Measurements from ENCODE around the gene TMEM250. TPM values are rescaled to one million over a fixed set of nuclear protein-coding genes. Genes with fewer than 3 reads are reported as not detected.

The TMEM250 gene
- 42.5 and 60.5 TPM in 2 replicates for total RNA-seq

GRCh38 chr9:136118320-136119060 lies at the start of gene TMEM250:
TMEM250 (minus strand) TSS chr9:136118875; CDS start chr9:136116900, 1,975 bp downstream.

DNA sequence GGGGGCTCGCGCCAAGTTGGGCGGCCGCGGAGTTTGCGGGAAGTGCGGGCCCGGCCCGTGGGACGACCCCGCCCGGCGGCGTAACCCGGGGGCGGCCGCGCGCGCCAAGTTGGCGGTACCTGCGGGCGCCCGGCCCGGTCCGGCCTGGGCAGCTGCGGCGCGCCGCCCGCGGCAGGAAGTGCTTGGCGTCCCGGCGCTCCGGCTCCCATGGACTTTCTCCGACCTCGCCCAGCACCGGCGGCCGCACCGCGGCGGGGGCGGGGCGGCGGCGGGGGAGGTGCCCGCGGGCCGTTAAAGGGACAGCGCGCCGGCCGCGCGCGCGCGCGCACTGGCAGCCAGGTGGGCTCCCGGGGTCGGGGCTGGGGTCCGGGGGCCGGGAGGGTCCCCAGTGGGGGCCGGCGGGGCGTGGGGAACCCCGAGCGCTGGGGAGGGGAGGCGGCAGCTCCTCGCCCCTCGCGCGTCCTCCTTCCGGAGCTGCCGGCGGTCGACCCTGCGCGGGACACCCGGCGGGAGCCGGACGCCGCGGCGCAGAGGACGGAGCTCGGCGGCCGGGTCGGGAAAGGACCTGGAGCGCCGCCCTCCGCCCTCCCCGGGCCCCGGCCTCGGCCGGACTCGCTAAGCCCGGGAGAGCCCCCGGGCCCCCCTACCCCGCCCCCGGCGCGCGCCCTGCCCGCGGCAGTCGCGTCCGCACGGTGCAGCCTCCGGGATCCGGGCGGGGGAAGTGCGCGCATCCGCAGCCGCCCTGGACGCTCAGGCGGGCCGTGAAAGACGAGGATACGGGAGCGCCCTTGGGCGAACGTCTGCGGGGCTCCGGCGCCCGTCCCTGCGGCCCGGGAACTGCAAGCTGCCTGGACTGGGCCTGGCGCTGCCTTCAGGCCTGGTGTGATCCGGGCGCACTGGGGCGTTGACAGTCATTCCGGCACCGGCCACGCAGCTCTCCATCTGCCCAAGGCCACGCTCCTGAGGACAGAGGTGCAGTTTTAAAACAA lies 23.3 kb downstream of the TMEM250 start, which contains the start of gene NACC2:
Gene NACC2 (minus strand): TSS at position 220 of the 989 bp plus-strand sequence. CDS start 44,768 bp downstream, outside the sequence.

Other genes with a start within 250 kb of the TMEM250 start
- 16.1 and 16.7 TPM in 2 replicates for gene CAMSAP1, start 211.3 kb downstream of the TMEM250 start, total RNA-seq
- 36.9 and 44.5 TPM in 2 replicates for gene UBAC1, start 157.5 kb downstream of the TMEM250 start, total RNA-seq
- gene NACC2, start 23.6 kb downstream of the TMEM250 start, total RNA-seq = 23.6 and 25.1 TPM in 2 replicates
- not detected in 2 replicates for gene LHX3, start 86.3 kb upstream of the TMEM250 start, total RNA-seq
- gene QSOX2, start 126.9 kb upstream of the TMEM250 start, total RNA-seq = 15.2 and 17.0 TPM in 2 replicates
- not detected in 2 replicates for gene CCDC187, start 185.2 kb upstream of the TMEM250 start, total RNA-seq
- gene GPSM1, start 208.7 kb upstream of the TMEM250 start, total RNA-seq = 69.5 and 81.3 TPM in 2 replicates
- 32.6 and 49.3 TPM in 2 replicates for gene DNLZ, start 244.9 kb upstream of the TMEM250 start, total RNA-seq

Data from myometrial cell (primary cell).